Measurements from ENCODE around the gene HEPN1. TPM values are rescaled to one million over a fixed set of nuclear protein-coding genes. Genes with fewer than 3 reads are reported as not detected.

HEPN1 gene
- total and polyA plus RNA-seq, 10 of the 15 experiments (the other 5 are each of a cell fraction or from before 2014, with no cell fraction given) = not detected

- Histone ChIP-seq H4K20me1 (ENCODE audit: control insufficient read depth, insufficient read depth) (no peaks in the 10 kb centered on the region), H3K36me3 (ENCODE audit: control insufficient read depth in 2 of 2, insufficient read depth in 2 of 2, low read length in 1 of 2) (no peaks in the 10 kb centered on the region), H3K79me2 (ENCODE audit: control insufficient read depth, insufficient read depth, low read length) (no peaks in the 10 kb centered on the region), H3K4me3 (no peak overlapping the region), H3K27me3 (replicated peaks in 1 of 2; ENCODE audit: control insufficient read depth in 2 of 2, insufficient read depth in 2 of 2, low read length in 1 of 2) (peaks cover 0 to 3% of the 10 kb centered on the region in 2 experiments; a peak in 2 of 4 replicates), H3K4me1 (ENCODE audit: control insufficient read depth, insufficient read depth, low read length) (no peaks in the 10 kb centered on the region), H3K4me2 (ENCODE audit: control insufficient read depth, insufficient read depth) (no peak overlapping the region), H3K27ac (ENCODE audit: control insufficient read depth, insufficient read depth) (no peak overlapping the region), H3K9ac (ENCODE audit: control insufficient read depth, insufficient read depth, low read length) (no peak overlapping the region), H3K9me3 (replicated peaks; ENCODE audit: control insufficient read depth, insufficient read depth, low read length) (no peaks in the 10 kb centered on the region), H2AFZ (ENCODE audit: control insufficient read depth, low read depth, low read length) (no peak overlapping the region)
- ChIA-PET SMC1A (ENCODE audit: uncharacterized antibody, unreplicated experiment) (interaction anchor here (0.6 kb wide), 1 partner anchor 283 kb away, joined by 3 read pairs; no protein-coding TSS in a partner anchor), POLR2A (no interaction called here), CTCF (no interaction called here), RAD21 (ENCODE audit: unreplicated experiment) (no interaction called here)
- intact Hi-C loops (cut with micrococcal nuclease; ENCODE audit: unreplicated experiment) (no loop called here), in situ Hi-C loops (cut with MboI) (no loop called here)
- ATAC-seq = no peak
- DNase-seq (ENCODE audit: low read depth, low spot score) = no peak
- BruUV-seq (replicated peaks) = no TSS peak
- 4% methylated on average over 4 of the region's 4 CpGs for WGBS (ENCODE audit: insufficient coverage, insufficient replicate concordance, low lambda C conversion rate, missing lambda C conversion rate)
- no peak for FAIRE-seq
- TF ChIP-seq ZNF207 (IDR thresholded peaks at IDR 0.05; ENCODE audit: borderline replicate concordance) = no peak
- no peak for TF ChIP-seq BHLHE40 (IDR thresholded peaks at IDR 0.05; ENCODE audit: borderline replicate concordance in 1 of 2, low read depth in 2 of 2, low read length in 1 of 2)
- TF ChIP-seq RUNX3 (IDR thresholded peaks at IDR 0.05; ENCODE audit: low read length) = no peak
- no peak for TF ChIP-seq MTA2 (IDR thresholded peaks at IDR 0.05; ENCODE audit: low read depth)
- TF ChIP-seq PBX3 (IDR thresholded peaks at IDR 0.05; ENCODE audit: insufficient replicate concordance, low read depth, low read length) = no peak
- TF ChIP-seq BMI1 (IDR thresholded peaks at IDR 0.05; ENCODE audit: borderline replicate concordance) = no peak
- no peak for TF ChIP-seq CHD2 (IDR thresholded peaks at IDR 0.05; ENCODE audit: borderline replicate concordance, low read depth, low read length)
- TF ChIP-seq USF2 (IDR thresholded peaks at IDR 0.05; ENCODE audit: borderline replicate concordance, low read depth, low read length) = no peak
- no peak for TF ChIP-seq ZBTB33 (IDR thresholded peaks at IDR 0.05)
- no peak for TF ChIP-seq KDM1A (IDR thresholded peaks at IDR 0.05; ENCODE audit: borderline replicate concordance)
- no peak for TF ChIP-seq CTCF (IDR thresholded peaks at IDR 0.05 in 2 of 3, conservative IDR thresholded peaks at IDR 0.05 in 1 of 3; ENCODE audit: control insufficient read depth in 2 of 3, extremely low read depth in 1 of 3, insufficient read depth in 1 of 3, low read depth in 3 of 3, low read length in 3 of 3)
- TF ChIP-seq ZNF24 (IDR thresholded peaks at IDR 0.05) = no peak
- TF ChIP-seq EGR1 (IDR thresholded peaks at IDR 0.05; ENCODE audit: borderline replicate concordance in 1 of 2, low read depth in 2 of 2, low read length in 2 of 2) = no peak
- no peak for TF ChIP-seq FOS (IDR thresholded peaks at IDR 0.05; ENCODE audit: borderline replicate concordance, extremely low read depth, insufficient read length)
- TF ChIP-seq RBBP5 (conservative IDR thresholded peaks at IDR 0.05) = no peak
Observed at GRCh38 chr11:124894606-124895430, 24.2 kb upstream of the HEPN1 start.

Data from GM12878 (cell line).